WI38 (cell line): Measurements from ENCODE around the gene OTUD7B.
A peak's percentile ranks its signal among the peaks of the same experiment; 100 is the strongest.

Experiments used
- H3K4me3 ChIP-seq: 2 replicates; pipeline ENCODE4 v1.5.1; 2011; ENCODE audit warnings: low read depth, mild to moderate bottlenecking, control low read depth, low read length
- CTCF ChIP-seq: IDR thresholded peaks from 2 replicates; pipeline ENCODE4 v1.5.1; 2012; ENCODE audit warnings: low read depth, mild to moderate bottlenecking, control low read depth, low read length

The OTUD7B gene

GRCh38 chr1:149927563-149928400, 82.7 kb downstream of the OTUD7B start, which contains the start of gene SF3B4:
TSS of gene SF3B4 (minus strand) at chr1:149927803. CDS start at chr1:149927759, 44 bp downstream.
- no peak for TF ChIP-seq CTCF
- H3K4me3 ChIP-seq: peak within 1 kb of the TSS; percentile 82

DNA sequence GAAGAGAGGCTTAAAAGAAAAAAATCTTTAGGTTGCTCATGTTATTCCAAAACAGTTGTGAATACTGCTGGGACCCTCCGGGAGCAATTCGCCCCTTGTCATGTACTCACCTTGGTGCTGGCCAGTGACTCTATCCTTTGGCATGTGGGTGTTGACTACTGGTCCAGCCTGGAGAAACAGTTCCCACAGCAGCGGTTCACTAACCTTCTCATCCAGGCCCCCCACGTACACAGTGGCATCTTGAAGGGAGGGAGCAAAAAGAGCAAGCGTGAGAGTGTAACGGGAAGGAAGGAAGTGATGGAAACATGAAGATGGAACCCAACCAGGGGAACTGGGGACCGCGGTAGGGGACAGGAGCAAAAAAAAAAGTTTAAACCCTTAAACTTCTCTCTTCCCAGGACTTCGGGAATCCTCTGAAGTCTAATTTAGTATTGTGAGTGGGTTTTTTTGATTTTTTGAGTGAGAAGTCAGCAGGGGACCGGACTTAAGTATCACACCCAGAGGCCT, 83.4 kb downstream of the OTUD7B start:
- no peak for TF ChIP-seq CTCF

DNA sequence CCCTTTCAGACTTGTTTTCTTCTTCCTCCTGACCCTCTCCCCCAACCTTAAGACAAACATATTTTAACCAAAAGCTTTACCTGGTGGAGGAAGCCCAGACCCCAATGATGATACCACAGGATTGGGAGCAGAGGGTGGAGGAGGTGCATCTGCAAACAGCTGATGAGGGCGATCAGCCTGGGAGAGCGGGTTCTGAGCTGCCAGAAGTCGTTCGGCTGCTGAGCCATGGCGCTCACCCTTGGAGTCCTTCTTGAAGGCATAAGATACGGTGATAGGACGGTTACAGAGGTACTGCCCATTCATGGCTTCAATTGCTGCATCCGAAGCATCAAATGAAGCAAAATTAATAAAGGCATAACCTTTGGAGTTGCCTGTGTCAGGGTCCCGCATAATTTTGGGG, 84.2 kb downstream of the OTUD7B start:
- TF ChIP-seq CTCF: no peak
- H3K4me3 ChIP-seq: peak overlapping the region; percentile 82; the same call in 1 of the 2 replicates

More for the DNA sequence above, 83.4 kb downstream of the OTUD7B start:
- H3K4me3 ChIP-seq: peak overlapping the region; percentile 82

GRCh38 chr1:149925751-149926150, 84.8 kb downstream of the OTUD7B start:
- H3K4me3 ChIP-seq: no peak overlapping the region

DNA sequence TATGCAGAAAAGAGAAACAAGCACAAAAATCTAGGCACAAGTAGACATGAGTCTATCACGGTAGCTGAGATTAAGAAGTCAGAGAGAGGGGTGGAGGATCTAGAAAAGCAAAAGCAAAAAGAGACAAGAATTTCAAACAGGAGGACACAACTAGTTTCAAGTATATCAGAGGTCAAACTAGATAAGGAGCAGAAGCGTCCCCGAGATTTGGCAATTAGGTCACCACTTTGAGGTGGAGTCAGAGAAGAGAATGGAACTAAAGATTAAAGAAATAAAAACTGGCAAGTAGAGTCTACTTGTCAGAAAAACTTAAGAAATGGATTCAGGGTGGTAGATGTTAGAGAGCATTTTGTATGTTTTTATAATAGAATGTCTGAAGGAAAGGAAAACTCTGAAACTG, 85.2 kb downstream of the OTUD7B start:
- no peak overlapping the region for H3K4me3 ChIP-seq
- no peak for TF ChIP-seq CTCF

More at GRCh38 chr1:149925751-149926150, 84.8 kb downstream of the OTUD7B start:
- TF ChIP-seq CTCF: no peak

GRCh38 chr1:149923626-149924025, 86.9 kb downstream of the OTUD7B start:
- TF ChIP-seq CTCF: no peak
- H3K4me3 ChIP-seq: no peak overlapping the region

DNA sequence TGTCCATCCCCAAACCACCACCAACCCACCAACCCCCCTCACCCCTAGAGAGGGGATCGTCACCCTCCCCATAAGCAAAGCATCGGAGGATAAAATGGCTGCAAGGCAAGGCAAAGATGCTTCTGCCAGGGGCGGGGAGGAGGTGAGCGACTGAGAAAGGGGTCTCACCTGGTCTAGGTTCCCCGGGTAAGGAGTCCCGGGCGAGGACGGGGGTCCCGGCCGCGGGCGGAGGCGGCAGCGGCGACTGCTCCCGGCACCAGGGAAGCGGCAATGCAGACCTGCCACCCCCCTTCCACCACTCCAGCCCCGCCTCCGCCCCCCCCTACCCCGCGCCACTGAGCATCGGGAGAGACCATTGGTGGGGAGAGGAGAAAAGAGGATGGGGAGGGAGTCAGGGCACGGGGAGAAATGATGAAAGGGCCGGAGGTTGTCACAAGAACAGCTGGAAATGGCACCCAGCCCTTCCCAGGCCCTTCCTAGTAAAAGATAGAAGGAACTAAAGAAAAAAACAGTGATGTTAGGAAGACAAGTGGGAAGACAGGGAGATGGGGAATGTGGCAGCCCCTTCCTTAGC, 92.9 kb downstream of the OTUD7B start, which contains the start of gene SV2A:
TSS of gene SV2A (minus strand) at position 274 of the 574 bp plus-strand sequence. CDS start 4,004 bp downstream, outside the sequence.
- TF ChIP-seq CTCF: no peak
- H3K4me3 ChIP-seq: peak within 1 kb of the TSS; percentile 71
